ENCODE data around the gene FGFRL1.

Gene FGFRL1

DNA sequence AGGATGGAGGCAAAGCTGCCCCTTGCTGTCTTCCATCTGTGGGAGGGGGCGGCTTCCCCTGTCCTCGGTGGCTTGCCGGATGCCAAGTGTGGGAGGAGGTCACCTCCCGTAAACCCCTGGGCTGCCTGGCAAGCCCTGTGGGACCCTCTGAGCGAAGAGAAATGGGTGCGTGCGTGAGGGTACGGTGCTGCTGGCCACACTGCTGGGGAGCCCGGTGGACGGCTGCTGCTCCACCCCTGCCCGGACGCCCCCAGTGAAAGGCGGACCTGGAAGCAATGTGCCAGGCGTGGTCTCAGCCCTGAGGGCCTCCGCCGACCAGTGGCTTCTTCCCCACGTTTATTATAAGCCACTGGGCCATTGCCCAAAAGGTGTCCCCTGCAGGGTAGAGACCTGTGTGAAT is 29.1 kb upstream of the FGFRL1 start:
- no peaks in the 10 kb centered on the region for H3K27me3 ChIP-seq (ENCODE audit: low read depth, low read length)
- no peak overlapping the region for H2AFZ ChIP-seq (ENCODE audit: low read depth, low read length)
- no peak overlapping the region for H3K27ac ChIP-seq (ENCODE audit: low read length)
- H3K4me3 ChIP-seq (ENCODE audit: low read length), result no peak overlapping the region
- H3K9ac ChIP-seq (ENCODE audit: low read length), result no peak overlapping the region
- H3K79me2 ChIP-seq (ENCODE audit: low read length), result no peaks in the 10 kb centered on the region
- H3K9me3 ChIP-seq (ENCODE audit: insufficient read depth, low read length), result no peaks in the 10 kb centered on the region
- H3K4me1 ChIP-seq (ENCODE audit: low read length), result peaks cover 17% of the 10 kb centered on the region
- no peak overlapping the region for H3K4me2 ChIP-seq (ENCODE audit: low read length)
- H3K36me3 ChIP-seq (replicated peaks; ENCODE audit: low read depth, low read length), result no peaks in the 10 kb centered on the region
- no peaks in the 10 kb centered on the region for H4K20me1 ChIP-seq (ENCODE audit: insufficient read depth, low read length)
- TF ChIP-seq EZH2phosphoT487 (IDR thresholded peaks at IDR 0.05; ENCODE audit: low read depth), result no peak
- TF ChIP-seq, protein P1, sequence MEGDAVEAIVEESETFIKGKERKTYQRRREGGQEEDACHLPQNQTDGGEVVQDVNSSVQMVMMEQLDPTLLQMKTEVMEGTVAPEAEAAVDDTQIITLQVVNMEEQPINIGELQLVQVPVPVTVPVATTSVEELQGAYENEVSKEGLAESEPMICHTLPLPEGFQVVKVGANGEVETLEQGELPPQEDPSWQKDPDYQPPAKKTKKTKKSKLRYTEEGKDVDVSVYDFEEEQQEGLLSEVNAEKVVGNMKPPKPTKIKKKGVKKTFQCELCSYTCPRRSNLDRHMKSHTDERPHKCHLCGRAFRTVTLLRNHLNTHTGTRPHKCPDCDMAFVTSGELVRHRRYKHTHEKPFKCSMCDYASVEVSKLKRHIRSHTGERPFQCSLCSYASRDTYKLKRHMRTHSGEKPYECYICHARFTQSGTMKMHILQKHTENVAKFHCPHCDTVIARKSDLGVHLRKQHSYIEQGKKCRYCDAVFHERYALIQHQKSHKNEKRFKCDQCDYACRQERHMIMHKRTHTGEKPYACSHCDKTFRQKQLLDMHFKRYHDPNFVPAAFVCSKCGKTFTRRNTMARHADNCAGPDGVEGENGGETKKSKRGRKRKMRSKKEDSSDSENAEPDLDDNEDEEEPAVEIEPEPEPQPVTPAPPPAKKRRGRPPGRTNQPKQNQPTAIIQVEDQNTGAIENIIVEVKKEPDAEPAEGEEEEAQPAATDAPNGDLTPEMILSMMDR (IDR thresholded peaks at IDR 0.05; ENCODE audit: low read depth, low read length), result no peak

DNA sequence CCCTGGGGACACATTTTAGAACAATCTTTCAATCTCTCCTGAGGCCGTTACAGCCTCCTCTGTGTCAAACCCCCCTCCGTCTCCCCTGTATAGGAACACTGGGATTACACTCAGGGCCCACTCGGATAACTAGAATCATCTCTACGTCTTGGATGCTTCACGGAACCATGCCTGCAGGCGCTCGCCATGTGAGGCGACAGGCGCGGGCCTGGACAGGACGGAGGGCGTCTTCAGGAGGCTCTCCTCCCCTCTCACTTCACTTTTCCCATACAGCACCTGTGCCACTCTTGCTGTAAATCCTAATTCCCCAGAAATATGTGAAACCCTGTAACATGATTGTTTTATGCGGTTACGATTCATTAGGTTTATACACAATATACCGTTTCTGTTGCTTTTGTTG is 28.6 kb upstream of the FGFRL1 start:
- H4K20me1 ChIP-seq (ENCODE audit: insufficient read depth, low read length), result no peaks in the 10 kb centered on the region
- H3K4me1 ChIP-seq (ENCODE audit: low read length), result peaks cover 22% of the 10 kb centered on the region
- H3K9me3 ChIP-seq (ENCODE audit: insufficient read depth, low read length), result no peaks in the 10 kb centered on the region
- no peak overlapping the region for H2AFZ ChIP-seq (ENCODE audit: low read depth, low read length)
- no peaks in the 10 kb centered on the region for H3K36me3 ChIP-seq (replicated peaks; ENCODE audit: low read depth, low read length)
- H3K4me2 ChIP-seq (ENCODE audit: low read length), result no peak overlapping the region
- H3K79me2 ChIP-seq (ENCODE audit: low read length), result no peaks in the 10 kb centered on the region
- TF ChIP-seq, protein P1 (IDR thresholded peaks at IDR 0.05; ENCODE audit: low read depth, low read length), result no peak
- no peak for TF ChIP-seq EZH2phosphoT487 (IDR thresholded peaks at IDR 0.05; ENCODE audit: low read depth)
- H3K27me3 ChIP-seq (ENCODE audit: low read depth, low read length), result no peaks in the 10 kb centered on the region
- H3K9ac ChIP-seq (ENCODE audit: low read length), result no peak overlapping the region
- no peak overlapping the region for H3K4me3 ChIP-seq (ENCODE audit: low read length)
- H3K27ac ChIP-seq (ENCODE audit: low read length), result no peak overlapping the region

DNA sequence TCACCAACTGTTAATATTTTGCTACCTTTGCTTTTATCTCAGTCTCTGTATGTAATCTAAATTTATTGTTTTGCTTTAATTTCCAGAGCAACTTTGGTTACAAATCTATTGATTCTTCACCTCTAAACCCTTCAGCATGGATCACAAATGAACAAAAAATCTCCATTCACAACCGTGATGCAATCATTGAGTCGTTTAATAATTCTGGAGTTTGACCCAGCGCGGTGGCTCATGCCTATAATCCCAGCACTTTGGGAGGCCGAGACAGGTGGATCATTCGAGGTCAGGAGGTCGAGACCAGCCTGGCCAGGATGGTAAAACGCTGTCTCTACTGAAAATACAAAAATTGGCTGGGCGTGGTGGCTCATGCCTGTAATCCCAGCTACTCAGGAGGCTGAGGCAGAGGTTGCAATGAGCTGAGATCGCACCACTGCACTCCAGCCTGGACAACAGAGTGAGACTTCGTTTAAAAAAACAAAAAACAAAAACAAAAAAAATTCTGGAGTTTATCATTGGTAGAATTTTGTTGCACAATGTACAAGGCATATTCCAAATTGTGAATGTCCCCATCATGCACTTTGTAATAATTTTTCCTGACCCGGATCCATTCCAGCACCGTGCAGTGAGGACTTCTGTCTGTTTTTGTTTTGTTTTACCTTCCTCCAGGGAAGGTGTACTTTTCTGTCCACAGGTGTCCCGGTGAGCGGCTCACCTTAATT is 26.9 kb upstream of the FGFRL1 start:
- no peak overlapping the region for H3K27ac ChIP-seq (ENCODE audit: low read length)
- H3K36me3 ChIP-seq (replicated peaks; ENCODE audit: low read depth, low read length), result no peaks in the 10 kb centered on the region
- no peaks in the 10 kb centered on the region for H3K27me3 ChIP-seq (ENCODE audit: low read depth, low read length)
- peak overlapping the region; percentile 76 for H3K4me3 ChIP-seq (ENCODE audit: low read length)
- peaks cover 22% of the 10 kb centered on the region for H3K4me1 ChIP-seq (ENCODE audit: low read length)
- H3K9me3 ChIP-seq (ENCODE audit: insufficient read depth, low read length), result no peaks in the 10 kb centered on the region
- H3K9ac ChIP-seq (ENCODE audit: low read length), result peak overlapping the region; percentile 44
- TF ChIP-seq, protein P1 (IDR thresholded peaks at IDR 0.05; ENCODE audit: low read depth, low read length), result no peak
- no peak for TF ChIP-seq EZH2phosphoT487 (IDR thresholded peaks at IDR 0.05; ENCODE audit: low read depth)
- H3K79me2 ChIP-seq (ENCODE audit: low read length), result no peaks in the 10 kb centered on the region
- H3K4me2 ChIP-seq (ENCODE audit: low read length), result peak overlapping the region; percentile 97
- peak overlapping the region; percentile 88 for H2AFZ ChIP-seq (ENCODE audit: low read depth, low read length)
- no peaks in the 10 kb centered on the region for H4K20me1 ChIP-seq (ENCODE audit: insufficient read depth, low read length)

DNA sequence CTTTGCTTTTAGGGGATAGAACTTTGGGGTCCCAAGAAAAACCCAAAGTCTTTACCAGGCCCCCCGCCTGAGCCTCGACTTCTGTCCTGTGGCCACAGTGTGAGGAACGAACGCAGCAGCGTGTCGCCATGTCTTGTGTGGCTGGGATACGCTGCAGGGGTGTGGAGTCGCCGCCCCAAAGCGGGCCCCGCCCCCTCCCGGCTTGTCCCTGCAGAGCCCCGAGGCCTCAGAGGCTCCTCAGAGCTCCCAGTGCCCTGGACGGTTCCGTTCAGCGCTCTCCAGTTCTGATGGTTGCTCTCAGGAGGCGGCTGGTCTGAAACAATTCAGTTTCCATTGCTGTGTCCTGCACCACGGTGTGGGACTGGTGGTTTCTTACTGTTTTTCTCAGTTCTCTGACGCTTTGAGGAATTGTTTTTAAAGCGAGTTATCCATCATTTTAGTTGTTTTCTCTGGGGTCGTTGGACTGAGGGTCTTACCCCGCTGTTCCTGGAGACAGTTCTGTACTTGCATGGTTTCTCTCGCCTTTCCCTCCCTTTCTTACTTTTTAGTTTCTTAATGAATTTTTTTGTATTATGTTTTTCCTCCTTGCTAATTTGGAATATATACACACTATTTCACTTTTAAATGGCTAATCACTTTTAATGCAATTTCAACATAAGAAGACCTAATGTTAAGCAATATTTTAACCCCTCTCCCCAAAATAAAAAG is 26.1 kb upstream of the FGFRL1 start:
- H3K4me1 ChIP-seq (ENCODE audit: low read length), result peaks cover 22% of the 10 kb centered on the region
- TF ChIP-seq EZH2phosphoT487 (IDR thresholded peaks at IDR 0.05; ENCODE audit: low read depth), result no peak
- TF ChIP-seq, protein P1 (IDR thresholded peaks at IDR 0.05; ENCODE audit: low read depth, low read length), result no peak
- H4K20me1 ChIP-seq (ENCODE audit: insufficient read depth, low read length), result no peaks in the 10 kb centered on the region
- no peaks in the 10 kb centered on the region for H3K79me2 ChIP-seq (ENCODE audit: low read length)
- peak overlapping the region; percentile 44 for H3K9ac ChIP-seq (ENCODE audit: low read length)
- peak overlapping the region; percentile 88 for H2AFZ ChIP-seq (ENCODE audit: low read depth, low read length)
- H3K9me3 ChIP-seq (ENCODE audit: insufficient read depth, low read length), result no peaks in the 10 kb centered on the region
- H3K36me3 ChIP-seq (replicated peaks; ENCODE audit: low read depth, low read length), result no peaks in the 10 kb centered on the region
- H3K27me3 ChIP-seq (ENCODE audit: low read depth, low read length), result no peaks in the 10 kb centered on the region
- peak overlapping the region; percentile 97 for H3K4me2 ChIP-seq (ENCODE audit: low read length)
- H3K4me3 ChIP-seq (ENCODE audit: low read length), result peak overlapping the region; percentile 76
- no peak overlapping the region for H3K27ac ChIP-seq (ENCODE audit: low read length)
